Fibroblast of lung (primary cell): ENCODE results near the gene SLC4A1. TPM values are rescaled to one million over a fixed set of nuclear protein-coding genes. Genes with fewer than 3 reads are reported as not detected.

ENCODE experiments used
- DNase-seq, 2 donors: peaks; one replicate each; pipeline versions ENCODE4 v3.0.0 to v3.0.0-alpha.2; 2010; ENCODE audit warnings: low read depth in 2 of 2
- H2AFZ ChIP-seq: 2 replicates; pipeline ENCODE4 v1.5.1; 2012; ENCODE audit warnings: low read length, control low read depth, inconsistent platforms
- H3K27ac ChIP-seq: 2 replicates; pipeline ENCODE4 v1.5.1; 2011; ENCODE audit warnings: low read length, control low read depth; ENCODE audit not compliant: insufficient read depth
- H3K27me3 ChIP-seq: 2 replicates; pipeline ENCODE4 v1.5.1; 2011; ENCODE audit warnings: mild to moderate bottlenecking, low read length; ENCODE audit not compliant: control insufficient read depth, insufficient read depth
- H3K36me3 ChIP-seq: 2 replicates; pipeline ENCODE4 v1.5.1; 2011; ENCODE audit warnings: low read length; ENCODE audit not compliant: control insufficient read depth, insufficient read depth
- H3K4me1 ChIP-seq: 2 replicates; pipeline ENCODE4 v1.5.1; 2011; ENCODE audit warnings: low read length; ENCODE audit not compliant: control insufficient read depth, insufficient read depth; ENCODE audit errors: extremely low read depth
- H3K4me2 ChIP-seq: 2 replicates; pipeline ENCODE4 v1.5.1; 2011; ENCODE audit warnings: low read length, control low read depth; ENCODE audit not compliant: insufficient read depth; ENCODE audit errors: extremely low read depth
- H3K4me3 ChIP-seq, 4 experiments: fragments of 200-600 bp in 1 of 4; sonication (generic) in 1 of 4; replicated peaks in 1 of 4; 2 replicates each; pipeline ENCODE4 v1.5.1; 2011 to 2016; ENCODE audit warnings: low read length in 4 of 4, low read depth in 3 of 4, mild to moderate bottlenecking in 3 of 4, control low read depth in 2 of 4, inconsistent platforms in 1 of 4, mixed read lengths in 1 of 4; ENCODE audit not compliant: insufficient read depth in 1 of 4; ENCODE audit errors: control extremely low read depth in 1 of 4
- H3K79me2 ChIP-seq: 2 replicates; pipeline ENCODE4 v1.5.1; 2012; ENCODE audit warnings: mild to moderate bottlenecking, low read length, inconsistent platforms; ENCODE audit not compliant: control insufficient read depth, insufficient read depth
- H3K9ac ChIP-seq: 2 replicates; pipeline ENCODE4 v1.5.1; 2011; ENCODE audit warnings: mild to moderate bottlenecking, low read length, control low read depth; ENCODE audit not compliant: insufficient read depth
- H3K9me3 ChIP-seq: 2 replicates; pipeline ENCODE4 v1.5.1; 2012; ENCODE audit warnings: low read depth, low read length; ENCODE audit not compliant: control insufficient read depth, insufficient read depth
- H4K20me1 ChIP-seq: 2 replicates; pipeline ENCODE4 v1.5.1; 2011; ENCODE audit warnings: low read length; ENCODE audit not compliant: control insufficient read depth, insufficient read depth; ENCODE audit errors: extremely low read depth
- EZH2 ChIP-seq: IDR thresholded peaks from 2 replicates; pipeline ENCODE4 v1.5.1; 2012; ENCODE audit warnings: low read length, control low read depth, mild to moderate bottlenecking; ENCODE audit errors: missing control alignments
- polyA plus RNA-seq, 2 donors: library from polyadenylated mRNA; depleted of rRNA in 1 of 2; stranded (reverse) in 1 of 2; unstranded in 1 of 2; fragments of >200 nt; gene quantifications; 2 replicates each; pipeline ENCODE4 v1.2.1, GENCODE V29; 2011 to 2012; ENCODE audit warnings: missing spikeins in 1 of 2
- total RNA-seq: library from RNA; depleted of rRNA; stranded (reverse); fragments of >200 nt; gene quantifications from 2 replicates; pipeline ENCODE4 v1.2.1, GENCODE V29; 2014
- TF ChIP-seq, protein P1 (sequence below), 2 donors: IDR thresholded peaks in 1 of 2; conservative IDR thresholded peaks in 1 of 2; 1 replicate in 1 of 2; 2 replicates in 1 of 2; pipeline ENCODE4 v1.5.1; 2011 to 2012; ENCODE audit warnings: low read length in 2 of 2, control low read depth in 1 of 2, inconsistent platforms in 1 of 2, low read depth in 1 of 2, mild to moderate bottlenecking in 1 of 2

Gene SLC4A1
- total and polyA plus RNA-seq, 2 donors (not counting 1 experiment from before 2014, with no cell fraction given): not detected

- DNase-seq: no peak
- Histone ChIP-seq H3K27me3 (peaks cover 4% of the 10 kb centered on the region), H3K4me3 (no peak overlapping the region), H3K9ac (no peak overlapping the region), H4K20me1 (no peaks in the 10 kb centered on the region), H3K4me2 (no peak overlapping the region), H3K27ac (no peak overlapping the region), H3K79me2 (no peaks in the 10 kb centered on the region), H2AFZ (no peak overlapping the region), H3K9me3 (no peaks in the 10 kb centered on the region), H3K36me3 (no peaks in the 10 kb centered on the region), H3K4me1 (no peaks in the 10 kb centered on the region)
- TF ChIP-seq, protein P1, sequence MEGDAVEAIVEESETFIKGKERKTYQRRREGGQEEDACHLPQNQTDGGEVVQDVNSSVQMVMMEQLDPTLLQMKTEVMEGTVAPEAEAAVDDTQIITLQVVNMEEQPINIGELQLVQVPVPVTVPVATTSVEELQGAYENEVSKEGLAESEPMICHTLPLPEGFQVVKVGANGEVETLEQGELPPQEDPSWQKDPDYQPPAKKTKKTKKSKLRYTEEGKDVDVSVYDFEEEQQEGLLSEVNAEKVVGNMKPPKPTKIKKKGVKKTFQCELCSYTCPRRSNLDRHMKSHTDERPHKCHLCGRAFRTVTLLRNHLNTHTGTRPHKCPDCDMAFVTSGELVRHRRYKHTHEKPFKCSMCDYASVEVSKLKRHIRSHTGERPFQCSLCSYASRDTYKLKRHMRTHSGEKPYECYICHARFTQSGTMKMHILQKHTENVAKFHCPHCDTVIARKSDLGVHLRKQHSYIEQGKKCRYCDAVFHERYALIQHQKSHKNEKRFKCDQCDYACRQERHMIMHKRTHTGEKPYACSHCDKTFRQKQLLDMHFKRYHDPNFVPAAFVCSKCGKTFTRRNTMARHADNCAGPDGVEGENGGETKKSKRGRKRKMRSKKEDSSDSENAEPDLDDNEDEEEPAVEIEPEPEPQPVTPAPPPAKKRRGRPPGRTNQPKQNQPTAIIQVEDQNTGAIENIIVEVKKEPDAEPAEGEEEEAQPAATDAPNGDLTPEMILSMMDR (conservative IDR thresholded peaks at IDR 0.05 in 1 of 2, IDR thresholded peaks at IDR 0.05 in 1 of 2; ENCODE audit: low read depth in 1 of 2, low read length in 2 of 2): no peak
- TF ChIP-seq EZH2: no peak
Observed at GRCh38 chr17:44258811-44259351, 9.1 kb downstream of the SLC4A1 start.

DNA sequence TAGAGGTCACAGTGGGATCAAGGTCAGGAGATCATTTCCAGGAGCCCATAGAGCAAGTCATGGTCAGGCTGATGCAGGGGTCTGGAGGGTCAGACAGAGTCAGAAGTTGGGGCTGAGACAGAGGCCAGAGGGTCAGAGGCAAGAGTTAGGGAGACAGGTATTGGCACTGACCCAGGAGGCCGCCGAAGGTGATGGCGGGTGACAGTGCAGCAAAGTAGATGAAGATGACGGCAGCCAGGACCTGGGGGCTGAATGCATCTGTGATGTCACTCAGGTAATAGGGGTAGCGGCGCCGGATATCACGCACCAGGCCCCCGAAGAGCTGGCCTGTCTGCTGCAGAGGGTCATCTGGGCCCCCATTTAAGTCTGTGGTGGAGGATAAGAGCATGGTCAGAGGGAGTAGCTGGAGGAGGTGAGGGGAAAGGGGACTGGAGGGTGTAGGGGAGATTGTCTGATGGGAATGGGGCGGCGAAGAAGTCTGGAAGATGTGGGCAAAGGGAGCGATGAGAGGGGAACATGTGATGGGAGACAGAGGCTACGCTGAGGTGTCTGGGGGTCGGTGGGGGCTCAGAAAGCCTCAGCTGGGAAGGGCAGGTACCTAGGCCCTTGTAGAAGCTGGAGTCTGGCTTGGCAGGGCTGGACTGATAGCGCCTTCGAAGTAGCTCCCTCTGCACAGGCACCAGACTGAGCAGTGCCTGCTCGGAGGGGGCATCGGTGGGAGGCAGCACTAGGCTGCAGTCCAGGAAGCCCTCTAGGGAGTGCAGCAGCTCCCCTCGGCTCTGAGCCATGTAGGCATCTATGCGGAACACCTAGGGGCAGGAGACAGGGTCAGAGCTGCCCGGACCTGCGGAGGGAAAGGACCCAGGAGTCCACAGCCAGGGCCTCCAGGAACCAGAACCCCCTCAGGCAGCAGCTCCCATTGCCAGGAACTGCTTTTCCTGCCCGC lies 9.8 kb downstream of the SLC4A1 start:
- H3K27ac ChIP-seq: no peak overlapping the region
- no peak overlapping the region for H3K9ac ChIP-seq
- TF ChIP-seq, protein P1 (conservative IDR thresholded peaks at IDR 0.05 in 1 of 2, IDR thresholded peaks at IDR 0.05 in 1 of 2; ENCODE audit: low read depth in 1 of 2, low read length in 2 of 2): no peak
- no peak for TF ChIP-seq EZH2
- H3K4me2 ChIP-seq: no peak overlapping the region
- H2AFZ ChIP-seq: no peak overlapping the region
- H4K20me1 ChIP-seq: no peaks in the 10 kb centered on the region
- DNase-seq: no peak
- H3K9me3 ChIP-seq: no peaks in the 10 kb centered on the region
- H3K36me3 ChIP-seq: no peaks in the 10 kb centered on the region
- no peak overlapping the region for H3K4me3 ChIP-seq
- H3K27me3 ChIP-seq: peaks cover 4% of the 10 kb centered on the region
- no peaks in the 10 kb centered on the region for H3K79me2 ChIP-seq
- no peaks in the 10 kb centered on the region for H3K4me1 ChIP-seq

GRCh38 chr17:44256671-44257070 lies 11.3 kb downstream of the SLC4A1 start:
- TF ChIP-seq, protein P1 (conservative IDR thresholded peaks at IDR 0.05 in 1 of 2, IDR thresholded peaks at IDR 0.05 in 1 of 2; ENCODE audit: low read depth in 1 of 2, low read length in 2 of 2): no peak
- no peak for TF ChIP-seq EZH2
- no peak overlapping the region for H3K4me2 ChIP-seq
- H3K9me3 ChIP-seq: no peaks in the 10 kb centered on the region
- no peaks in the 10 kb centered on the region for H3K79me2 ChIP-seq
- no peak overlapping the region for H2AFZ ChIP-seq
- no peak for DNase-seq
- H3K36me3 ChIP-seq: no peaks in the 10 kb centered on the region
- no peak overlapping the region for H3K27ac ChIP-seq
- no peaks in the 10 kb centered on the region for H4K20me1 ChIP-seq
- no peak overlapping the region for H3K4me3 ChIP-seq
- peaks cover 4% of the 10 kb centered on the region for H3K27me3 ChIP-seq
- H3K9ac ChIP-seq: no peak overlapping the region
- H3K4me1 ChIP-seq: no peaks in the 10 kb centered on the region
